BJ (cell line): Measurements from ENCODE around the gene SNX5. TPM values are rescaled to one million over a fixed set of nuclear protein-coding genes. Genes with fewer than 3 reads are reported as not detected.
A peak's percentile ranks its signal among the peaks of the same experiment; 100 is the strongest.

ENCODE experiments used
- CTCF ChIA-PET: fragments of 350-600 bp; formaldehyde crosslinking; extraction: SDS; loops from one replicate; lab custom pipeline; 2021; ENCODE audit warnings: antibody characterized with exemption, inconsistent platforms; lab: Yijun Ruan, JAX
- POLR2A ChIA-PET: fragments of 300-600 bp; sonication (Branson Sonifier 250); formaldehyde crosslinking; extraction: SDS; loops from one replicate; lab custom pipeline; 2021; ENCODE audit warnings: antibody characterized with exemption; lab: Charles Lee
- DNase-seq: peaks from one replicate; pipeline ENCODE4 v3.0.0-alpha.2; 2011; ENCODE audit warnings: low read depth
- H3K27me3 ChIP-seq: 2 replicates; pipeline ENCODE4 v1.6.0; 2011; ENCODE audit warnings: low read length; ENCODE audit not compliant: control insufficient read depth, insufficient read depth
- H3K36me3 ChIP-seq: 2 replicates; pipeline ENCODE4 v1.5.1; 2011; ENCODE audit warnings: low read length; ENCODE audit not compliant: control insufficient read depth, insufficient read depth
- H3K4me3 ChIP-seq: 2 replicates; pipeline ENCODE4 v1.5.1; 2011; ENCODE audit warnings: low read depth, mild to moderate bottlenecking, control low read depth, low read length
- polyA plus RNA-seq: library from polyadenylated mRNA; depleted of rRNA; stranded (reverse); fragments of >200 nt; gene quantifications from 2 replicates; pipeline ENCODE4 v1.2.3, GENCODE V29; 2011
- TF ChIP-seq, protein P1 (sequence below): IDR thresholded peaks from 2 replicates; pipeline ENCODE4 v1.5.1; 2011; ENCODE audit warnings: low read depth, mild to moderate bottlenecking, control low read depth, inconsistent platforms, low read length, moderate library complexity; ENCODE audit not compliant: insufficient read depth

Gene SNX5
- polyA plus RNA-seq, 1 experiment = 52.7 TPM

DNA sequence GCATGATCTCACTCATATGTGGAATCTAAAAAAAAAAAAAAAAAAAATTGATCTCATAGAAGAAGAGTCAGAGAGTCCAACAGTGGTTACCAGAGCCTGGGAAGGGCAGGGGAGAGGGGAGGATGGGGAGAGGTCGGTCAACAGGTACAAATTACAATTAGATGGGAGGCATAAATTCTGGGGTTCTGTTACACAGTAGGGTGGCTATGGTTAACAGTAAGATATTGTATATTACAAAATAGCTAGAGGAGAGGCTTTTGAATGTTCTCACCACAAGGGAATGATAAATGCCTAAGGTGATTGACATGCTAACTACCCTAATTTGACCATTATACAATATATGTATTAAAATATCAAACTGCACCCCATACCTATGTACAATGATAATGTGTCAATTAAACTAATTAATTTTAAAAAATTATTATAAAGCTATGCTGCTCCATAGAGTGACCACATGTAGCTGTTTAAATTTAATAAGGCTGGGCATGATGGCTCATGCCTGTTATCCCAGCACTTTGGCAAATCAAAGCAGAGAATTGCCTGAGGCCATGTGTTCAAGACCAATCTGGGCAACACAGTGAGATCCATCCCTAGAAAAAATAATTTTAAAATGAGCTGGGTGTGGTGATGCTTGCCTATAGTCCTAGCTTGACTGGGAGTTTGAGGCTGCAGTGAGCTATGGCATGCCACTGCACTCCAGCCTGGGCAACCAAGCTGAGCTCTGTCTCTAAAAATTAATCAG, 70.9 kb downstream of the SNX5 start:
- ChIA-PET POLR2A (interaction anchor here (1.0 kb wide), 1 partner anchor 216 kb away, joined by 4 read pairs; the partner anchor contains the start of gene RRBP1), CTCF (interaction anchor here (0.6 to 3.6 kb wide), 23 partner anchors 9 to 361 kb away, joined by 3 to 20 read pairs (median 4); partner anchors contain the start of genes DSTN and RRBP1)
- TF ChIP-seq, protein P1, sequence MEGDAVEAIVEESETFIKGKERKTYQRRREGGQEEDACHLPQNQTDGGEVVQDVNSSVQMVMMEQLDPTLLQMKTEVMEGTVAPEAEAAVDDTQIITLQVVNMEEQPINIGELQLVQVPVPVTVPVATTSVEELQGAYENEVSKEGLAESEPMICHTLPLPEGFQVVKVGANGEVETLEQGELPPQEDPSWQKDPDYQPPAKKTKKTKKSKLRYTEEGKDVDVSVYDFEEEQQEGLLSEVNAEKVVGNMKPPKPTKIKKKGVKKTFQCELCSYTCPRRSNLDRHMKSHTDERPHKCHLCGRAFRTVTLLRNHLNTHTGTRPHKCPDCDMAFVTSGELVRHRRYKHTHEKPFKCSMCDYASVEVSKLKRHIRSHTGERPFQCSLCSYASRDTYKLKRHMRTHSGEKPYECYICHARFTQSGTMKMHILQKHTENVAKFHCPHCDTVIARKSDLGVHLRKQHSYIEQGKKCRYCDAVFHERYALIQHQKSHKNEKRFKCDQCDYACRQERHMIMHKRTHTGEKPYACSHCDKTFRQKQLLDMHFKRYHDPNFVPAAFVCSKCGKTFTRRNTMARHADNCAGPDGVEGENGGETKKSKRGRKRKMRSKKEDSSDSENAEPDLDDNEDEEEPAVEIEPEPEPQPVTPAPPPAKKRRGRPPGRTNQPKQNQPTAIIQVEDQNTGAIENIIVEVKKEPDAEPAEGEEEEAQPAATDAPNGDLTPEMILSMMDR = no peak
- Histone ChIP-seq H3K27me3 (no peaks in the 10 kb centered on the region), H3K4me3 (no peak overlapping the region), H3K36me3 (no peaks in the 10 kb centered on the region; the same call in 1 of the 2 replicates)
- no peak for DNase-seq

DNA sequence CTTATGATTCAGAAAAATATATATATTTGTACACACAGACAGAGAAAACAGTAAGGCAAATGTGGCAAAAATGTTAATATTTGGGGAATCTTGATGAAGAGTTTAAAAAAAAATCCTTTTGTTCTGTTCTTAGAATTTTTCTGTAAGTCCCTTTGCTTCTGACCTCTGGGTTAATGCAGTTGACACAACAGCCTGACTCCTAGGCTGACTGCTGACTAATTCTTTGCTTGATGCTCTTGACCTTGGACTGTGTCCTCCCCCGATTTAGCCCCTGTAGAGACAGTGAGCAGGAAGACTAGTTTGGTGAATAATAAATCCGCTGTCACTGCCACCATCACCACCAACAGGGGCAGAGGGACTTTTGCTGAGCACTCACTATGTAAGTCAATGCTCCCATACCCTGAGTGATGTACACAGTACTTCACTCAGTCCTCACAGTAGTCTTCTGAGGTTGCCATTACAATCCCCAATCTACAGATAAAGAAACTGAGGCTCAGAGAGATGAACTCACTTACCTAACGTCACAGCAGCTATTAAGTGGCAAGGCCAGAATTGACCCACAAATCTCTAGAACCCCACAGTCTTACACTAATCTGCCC, 71.7 kb downstream of the SNX5 start:
- no peaks in the 10 kb centered on the region for H3K27me3 ChIP-seq
- no peak overlapping the region for H3K4me3 ChIP-seq
- POLR2A ChIA-PET = no interaction called here
- H3K36me3 ChIP-seq = no peaks in the 10 kb centered on the region; the same call in 1 of the 2 replicates
- CTCF ChIA-PET = interaction anchor here (1.3 to 3.6 kb wide), 5 partner anchors 14 to 272 kb away, joined by 5 to 21 read pairs (median 16); partner anchors contain the start of gene RRBP1
- TF ChIP-seq, protein P1 = no peak
- DNase-seq = no peak

DNA sequence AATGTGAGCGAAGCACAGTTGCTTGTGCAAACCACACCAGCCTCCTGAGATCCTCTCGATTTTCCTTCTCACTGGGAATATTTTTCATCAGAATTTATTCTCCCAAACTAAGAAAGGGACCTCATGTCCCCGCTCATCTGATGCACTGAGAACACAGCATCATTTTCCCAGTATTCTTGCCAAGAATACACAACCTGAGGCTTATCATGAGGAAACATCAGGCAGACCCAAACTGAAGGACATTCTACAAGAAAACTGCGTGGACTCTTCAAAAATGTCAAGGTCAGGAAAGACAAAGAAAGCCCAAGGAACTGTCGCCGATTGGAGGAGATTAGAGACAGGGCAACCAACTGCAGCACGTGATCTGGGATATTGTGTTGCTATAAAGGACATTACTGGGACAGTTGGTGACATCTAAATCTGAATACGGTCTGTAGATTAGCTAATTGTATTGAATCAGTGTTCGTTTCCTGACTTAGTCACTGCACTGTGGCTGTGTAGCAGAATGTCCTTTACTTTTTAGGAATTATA, 72.3 kb downstream of the SNX5 start:
- CTCF ChIA-PET = interaction anchor here (0.9 to 3.1 kb wide), 10 partner anchors 10 to 392 kb away, joined by 3 to 21 read pairs (median 4); partner anchors contain the start of gene RRBP1
- H3K4me3 ChIP-seq = peak overlapping the region; percentile 9; the same call in 1 of the 2 replicates
- no peaks in the 10 kb centered on the region; the same call in 1 of the 2 replicates for H3K36me3 ChIP-seq
- TF ChIP-seq, protein P1 = no peak
- DNase-seq = no peak
- POLR2A ChIA-PET = interaction anchor here (0.7 to 1.3 kb wide), 2 partner anchors 15 to 214 kb away, joined by 3 to 16 read pairs; partner anchors contain the start of gene RRBP1
- no peaks in the 10 kb centered on the region for H3K27me3 ChIP-seq

DNA sequence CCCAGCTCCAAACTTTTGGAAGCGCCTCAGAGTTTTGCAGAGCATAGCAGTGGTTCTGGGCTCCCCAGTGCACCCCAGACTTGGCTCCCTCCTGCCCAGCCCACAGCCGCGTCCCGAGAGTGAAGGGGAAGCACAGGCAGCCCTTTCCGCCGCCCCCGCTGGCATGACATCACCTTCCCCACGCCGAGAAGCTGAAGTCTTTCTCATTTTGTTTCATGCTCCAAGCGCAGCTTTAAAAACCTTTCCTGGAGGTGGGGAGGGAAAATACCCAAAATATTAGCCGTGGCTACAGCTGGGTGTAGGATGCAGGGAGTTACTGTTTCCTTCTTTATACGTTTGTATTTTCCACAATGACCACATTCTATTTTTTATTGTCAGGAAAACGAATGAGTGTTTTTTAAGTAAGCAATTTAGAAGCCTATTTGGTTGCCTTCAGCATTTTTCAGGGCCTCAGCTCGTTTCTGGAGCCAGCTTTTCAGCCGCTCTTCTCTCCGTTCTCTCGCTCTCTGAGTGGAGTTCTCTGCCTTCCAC, 72.9 kb downstream of the SNX5 start:
- peak overlapping the region; percentile 42 for H3K4me3 ChIP-seq
- TF ChIP-seq, protein P1 = no peak
- H3K27me3 ChIP-seq = no peaks in the 10 kb centered on the region
- no peaks in the 10 kb centered on the region; the same call in 1 of the 2 replicates for H3K36me3 ChIP-seq
- POLR2A ChIA-PET = interaction anchor here (0.6 to 1.3 kb wide), 3 partner anchors 14 to 214 kb away, joined by 3 to 16 read pairs (median 3); partner anchors contain the start of gene RRBP1
- no peak for DNase-seq
- CTCF ChIA-PET = interaction anchor here (0.8 to 3.1 kb wide), 11 partner anchors 10 to 392 kb away, joined by 3 to 21 read pairs (median 4); partner anchors contain the start of gene RRBP1

DNA sequence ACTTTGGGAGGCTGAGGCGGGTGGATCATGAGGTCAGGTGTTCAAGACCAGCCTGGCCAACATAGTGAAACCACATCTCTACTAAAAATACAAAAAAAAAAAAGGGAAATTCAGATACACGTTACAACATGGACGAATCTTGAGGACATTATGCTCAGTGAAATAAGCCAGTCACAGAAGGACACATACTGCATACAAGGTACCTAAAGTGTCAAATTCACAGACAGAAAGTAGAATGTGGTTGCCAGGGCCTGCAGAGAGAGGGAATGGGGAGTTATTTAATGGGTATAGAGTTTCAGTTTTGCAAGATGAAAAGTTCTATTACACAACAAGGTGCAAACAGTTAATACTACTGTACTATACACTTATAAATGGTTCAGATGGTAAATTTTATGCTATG, 75.1 kb downstream of the SNX5 start:
- TF ChIP-seq, protein P1 = no peak
- CTCF ChIA-PET = no interaction called here
- DNase-seq = no peak
- Histone ChIP-seq H3K4me3 (no peak overlapping the region), H3K27me3 (no peaks in the 10 kb centered on the region), H3K36me3 (no peaks in the 10 kb centered on the region; the same call in 1 of the 2 replicates)
- POLR2A ChIA-PET = no interaction called here
